H1 (cell line): Measurements from ENCODE around the gene TBCB. TPM values are rescaled to one million over a fixed set of nuclear protein-coding genes. Genes with fewer than 3 reads are reported as not detected.

Source experiments
- CTCF ChIA-PET: fragments of 300-600 bp; sonication (Branson Sonifier 250); formaldehyde crosslinking; loops from one replicate; lab custom pipeline; 2021; ENCODE audit not compliant: partially characterized antibody; lab: Charles Lee
- POLR2A ChIA-PET: fragments of 300-600 bp; sonication (Branson Sonifier 250); formaldehyde crosslinking; loops from one replicate; lab custom pipeline; 2021; ENCODE audit warnings: inconsistent platforms; ENCODE audit not compliant: partially characterized antibody; lab: Charles Lee
- DNase-seq, 2 experiments: peaks; one replicate each; pipeline versions ENCODE4 v3.0.0 to v3.0.0-alpha.2; 2010 to 2022; ENCODE audit warnings: low spot score in 2 of 2, low read depth in 1 of 2, mixed read lengths in 1 of 2
- FAIRE-seq: peaks from 2 replicates; lab custom pipeline; 2011; peaks lifted over from hg19 to GRCh38; lab: Jason Lieb, UNC
- H2AFZ ChIP-seq: 2 replicates; pipeline ENCODE4 v1.8.1; 2012; ENCODE audit warnings: low read length, inconsistent platforms
- H2AK5ac ChIP-seq: 2 replicates; pipeline ENCODE4 v1.6.1; 2013; ENCODE audit warnings: low read depth, low read length
- H2BK120ac ChIP-seq: replicated peaks from 2 replicates; pipeline ENCODE3; 2013; ENCODE audit warnings: low read depth, low read length, inconsistent platforms
- H2BK12ac ChIP-seq: 2 replicates; pipeline ENCODE4 v1.6.1; 2013; ENCODE audit warnings: low read depth, low read length
- H2BK15ac ChIP-seq: 2 replicates; pipeline ENCODE4 v1.6.1; 2013; ENCODE audit warnings: low read length
- H2BK20ac ChIP-seq: 2 replicates; pipeline ENCODE4 v1.6.1; 2013; ENCODE audit warnings: low read length
- H2BK5ac ChIP-seq: 2 replicates; pipeline ENCODE4 v1.6.1; 2013; ENCODE audit warnings: low read depth, low read length
- H3K14ac ChIP-seq: 2 replicates; pipeline ENCODE4 v1.6.1; 2013; ENCODE audit warnings: inconsistent platforms; ENCODE audit not compliant: insufficient read length
- H3K18ac ChIP-seq: 2 replicates; pipeline ENCODE4 v1.6.1; 2013; ENCODE audit warnings: low read length; ENCODE audit errors: extremely low read depth
- H3K23ac ChIP-seq: 2 replicates; pipeline ENCODE4 v1.6.1; 2013; ENCODE audit warnings: inconsistent platforms; ENCODE audit not compliant: insufficient read length
- H3K23me2 ChIP-seq: 2 replicates; pipeline ENCODE4 v1.6.1; 2013; ENCODE audit warnings: low read depth, low read length
- H3K27ac ChIP-seq: 2 replicates; pipeline ENCODE4 v1.6.1; 2011; ENCODE audit warnings: low read depth, low read length, inconsistent platforms
- H3K27me3 ChIP-seq, 4 experiments: replicated peaks in 1 of 4; 1 replicate in 1 of 4; 2 replicates in 3 of 4; pipeline versions ENCODE4 v1.6.1 to v1.8.1; 2011 to 2013; ENCODE audit warnings: low read length in 3 of 4, mild to moderate bottlenecking in 3 of 4, inconsistent platforms in 2 of 4, mixed read lengths in 2 of 4, moderate library complexity in 1 of 4; ENCODE audit not compliant: control insufficient read depth in 3 of 4, insufficient read depth in 3 of 4; ENCODE audit errors: extremely low read depth in 1 of 4
- H3K36me3 ChIP-seq, 4 experiments: 2 replicates each; pipeline versions ENCODE4 v1.6.1 to v1.8.1; 2011 to 2013; ENCODE audit warnings: mild to moderate bottlenecking in 4 of 4, low read length in 3 of 4, moderate library complexity in 2 of 4, control low read depth in 1 of 4, inconsistent platforms in 1 of 4; ENCODE audit not compliant: insufficient read depth in 4 of 4, control insufficient read depth in 2 of 4
- H3K4ac ChIP-seq: replicated peaks from 2 replicates; pipeline ENCODE3; 2013; ENCODE audit warnings: low read length, low read depth, mixed read lengths, inconsistent platforms; ENCODE audit not compliant: insufficient read length
- H3K4me1 ChIP-seq, 4 experiments: replicated peaks in 1 of 4; 1 replicate in 1 of 4; 2 replicates in 3 of 4; pipeline versions ENCODE4 v1.6.1 to v1.8.1; 2011 to 2013; ENCODE audit warnings: low read length in 3 of 4, inconsistent platforms in 2 of 4, mixed read lengths in 1 of 4; ENCODE audit not compliant: insufficient read depth in 4 of 4, control insufficient read depth in 3 of 4
- H3K4me2 ChIP-seq, 2 experiments: 2 replicates each; pipeline versions ENCODE4 v1.6.1 to v1.8.1; 2011 to 2013; ENCODE audit warnings: low read depth in 2 of 2, low read length in 2 of 2, control low read depth in 1 of 2, inconsistent platforms in 1 of 2, mild to moderate bottlenecking in 1 of 2; ENCODE audit not compliant: insufficient read depth in 1 of 2
- H3K4me3 ChIP-seq, 4 experiments: fragments of 200-600, 300-600 bp in 1 of 4; sonication (generic), shearing (Covaris generic), sonication (Bioruptor Twin) in 1 of 4; 2 replicates each; pipeline versions ENCODE4 v1.5.1 to v1.8.1; 2011 to 2016; ENCODE audit warnings: low read length in 4 of 4, low read depth in 3 of 4, control low read depth in 2 of 4, inconsistent platforms in 2 of 4, mild to moderate bottlenecking in 2 of 4, mixed read lengths in 1 of 4, moderate library complexity in 1 of 4; ENCODE audit not compliant: insufficient read depth in 2 of 4; ENCODE audit errors: extremely low read depth in 1 of 4
- H3K56ac ChIP-seq: replicated peaks from 2 replicates; pipeline ENCODE3; 2013; ENCODE audit warnings: low read depth, mild to moderate bottlenecking, mixed read lengths, low read length, inconsistent platforms; ENCODE audit not compliant: insufficient read length
- H3K79me1 ChIP-seq: 2 replicates; pipeline ENCODE4 v1.6.1; 2013; ENCODE audit warnings: low read depth, low read length, control low read depth
- H3K79me2 ChIP-seq, 2 experiments: 2 replicates each; pipeline versions ENCODE4 v1.6.1 to v1.8.1; 2012 to 2013; ENCODE audit warnings: low read length in 2 of 2, mild to moderate bottlenecking in 2 of 2, inconsistent platforms in 1 of 2; ENCODE audit not compliant: insufficient read depth in 2 of 2, control insufficient read depth in 1 of 2
- H3K9ac ChIP-seq, 4 experiments: replicated peaks in 1 of 4; 1 replicate in 1 of 4; 2 replicates in 3 of 4; pipeline versions ENCODE4 v1.6.1 to v1.8.1; 2011 to 2013; ENCODE audit warnings: low read depth in 3 of 4, low read length in 3 of 4, control low read depth in 2 of 4, mild to moderate bottlenecking in 2 of 4, moderate library complexity in 2 of 4, inconsistent platforms in 1 of 4; ENCODE audit errors: extremely low read depth in 1 of 4
- H3K9me3 ChIP-seq, 2 experiments: 2 replicates each; pipeline versions ENCODE4 v1.6.1 to v1.8.1; 2012 to 2013; ENCODE audit warnings: mild to moderate bottlenecking in 2 of 2, moderate library complexity in 2 of 2, control low read depth in 1 of 2, inconsistent platforms in 1 of 2, low read depth in 1 of 2, low read length in 1 of 2, mixed read lengths in 1 of 2; ENCODE audit not compliant: insufficient read depth in 2 of 2
- H4K20me1 ChIP-seq, 2 experiments: replicated peaks in 1 of 2; 2 replicates each; pipeline versions ENCODE3 to v1.8.1; 2011 to 2013; ENCODE audit warnings: inconsistent platforms in 2 of 2, low read length in 2 of 2, mild to moderate bottlenecking in 1 of 2; ENCODE audit not compliant: insufficient read depth in 2 of 2, control insufficient read depth in 1 of 2
- H4K5ac ChIP-seq: 2 replicates; pipeline ENCODE4 v1.6.1; 2013; ENCODE audit warnings: low read length, low read depth, mixed read lengths, inconsistent platforms; ENCODE audit not compliant: insufficient read length
- H4K8ac ChIP-seq: 2 replicates; pipeline ENCODE4 v1.8.0; 2013; ENCODE audit warnings: mild to moderate bottlenecking, moderate library complexity, low read length, inconsistent platforms; ENCODE audit not compliant: insufficient read depth; ENCODE audit errors: extremely low read depth
- H4K91ac ChIP-seq: replicated peaks from 2 replicates; pipeline ENCODE3; 2013; ENCODE audit warnings: low read length, mixed read lengths, inconsistent platforms; ENCODE audit not compliant: insufficient read length
- EGR1 ChIP-seq: IDR thresholded peaks from 2 replicates; pipeline ENCODE4 v1.6.1; 2011; ENCODE audit warnings: low read depth, low read length, borderline replicate concordance
- GTF2F1 ChIP-seq: IDR thresholded peaks from 2 replicates; pipeline ENCODE4 v1.6.1; 2012; ENCODE audit warnings: low read depth, low read length, improper control_type of control experiment, borderline replicate concordance
- POU5F1 ChIP-seq: IDR thresholded peaks from 2 replicates; pipeline ENCODE4 v1.6.1; 2011; ENCODE audit warnings: low read depth, mild to moderate bottlenecking, low read length, moderate library complexity
- SIN3A ChIP-seq, 2 experiments: IDR thresholded peaks in 1 of 2; conservative IDR thresholded peaks in 1 of 2; 2 replicates each; pipeline ENCODE4 v1.6.1; 2011 to 2012; ENCODE audit warnings: low read length in 2 of 2, improper control_type of control experiment in 1 of 2, low read depth in 1 of 2, mild to moderate bottlenecking in 1 of 2
- SP4 ChIP-seq: IDR thresholded peaks from 2 replicates; pipeline ENCODE4 v1.6.1; 2012; ENCODE audit warnings: low read length, inconsistent platforms
- SRF ChIP-seq: IDR thresholded peaks from 2 replicates; pipeline ENCODE4 v1.6.1; 2011; ENCODE audit warnings: mild to moderate bottlenecking, low read depth, low read length, moderate library complexity
- TEAD4 ChIP-seq: IDR thresholded peaks from 2 replicates; pipeline ENCODE4 v1.6.1; 2012; ENCODE audit warnings: low read depth, low read length, inconsistent platforms, mixed read lengths
- WGBS, 2 experiments: shearing (Covaris generic) in 1 of 2; methylation state at CpG; one replicate each; pipeline versions ENCODE4 v1.1.6 to v1.1.7; 2013 to 2015; ENCODE audit warnings: low lambda C conversion rate in 2 of 2, mixed read lengths in 2 of 2, inconsistent platforms in 1 of 2, low coverage in 1 of 2, missing lambda C conversion rate in 1 of 2; ENCODE audit not compliant: insufficient replicate concordance in 2 of 2, insufficient coverage in 1 of 2, insufficient read length in 1 of 2; ENCODE audit errors: extremely low coverage in 1 of 2, missing lambda C conversion rate in 1 of 2; 5-methylcytosine and 5-hydroxymethylcytosine counted together
- polyA plus RNA-seq, 7 experiments: library from polyadenylated mRNA; depleted of rRNA in 3 of 7; stranded (reverse) in 5 of 7; unstranded in 2 of 7; fragments of >200 nt in 5 of 7; fragments of 200-250 nt in 2 of 7; gene quantifications; 1 replicate in 5 of 7; 2 replicates in 1 of 7; 4 replicates in 1 of 7; pipeline versions ENCODE4 v1.2.1 to v1.2.3, GENCODE V29; 2011 to 2013; ENCODE audit warnings: missing spikeins in 2 of 7, mixed read lengths in 2 of 7
- total RNA-seq: library from RNA; stranded (reverse); fragmentation: NEBNext Ultra II Directional; extraction: Animal tissue kit (Norgen Biotek cat#: 25700); gene quantifications from 2 replicates; pipeline ENCODE4 v1.2.1, GENCODE V29; 2021
- TF ChIP-seq, protein P1 (sequence below): IDR thresholded peaks from 2 replicates; pipeline ENCODE4 v1.6.1; 2012; ENCODE audit warnings: inconsistent platforms
- TF ChIP-seq, protein P2 (sequence below): IDR thresholded peaks from 2 replicates; pipeline ENCODE4 v1.6.1; 2012; ENCODE audit warnings: low read length, inconsistent platforms

TBCB gene
- total and polyA plus RNA-seq, 2 of the 8 experiments (the other 6 are each of a cell fraction or from before 2014, with no cell fraction given), result 153 to 286 TPM

- Histone ChIP-seq H3K23me2 (no peaks in the 10 kb centered on the region), H3K56ac (no peak overlapping the region), H2AFZ (no peak overlapping the region), H3K27me3 (no peaks in the 10 kb centered on the region), H2BK15ac (no peak overlapping the region), H3K9ac (no peak overlapping the region), H3K14ac (no peak overlapping the region), H4K5ac (no peak overlapping the region), H3K79me1 (no peaks in the 10 kb centered on the region), H2BK120ac (no peak overlapping the region), H4K8ac (no peak overlapping the region), H3K4ac (no peak overlapping the region), H4K91ac (no peak overlapping the region), H3K4me2 (no peak overlapping the region), H3K4me3 (no peak overlapping the region), H2BK20ac (no peak overlapping the region), H2BK12ac (no peak overlapping the region), H3K18ac (no peak overlapping the region), H2AK5ac (no peak overlapping the region), H3K4me1 (no peaks in the 10 kb centered on the region), H2BK5ac (no peak overlapping the region), H3K79me2 (no peaks in the 10 kb centered on the region), H3K36me3 (peaks cover 27 to 68% (median 59%) of the 10 kb centered on the region in 4 experiments), H3K9me3 (no peaks in the 10 kb centered on the region), H3K27ac (no peak overlapping the region), H3K23ac (no peak overlapping the region), H4K20me1 (peaks cover 2 to 13% of the 10 kb centered on the region in 2 experiments)
- DNase-seq (no peak), FAIRE-seq (no peak)
- CTCF ChIA-PET, result no interaction called here
- POLR2A ChIA-PET, result interaction anchor here (1.2 kb wide), 1 partner anchor 13 kb away, joined by 3 read pairs; no protein-coding TSS in a partner anchor
- 80% methylated on average over 3 of the region's 5 CpGs; no CpG with 5 or more reads in 1 of the 2 experiments for WGBS, 2 experiments
- no peak for TF ChIP-seq SP4
- TF ChIP-seq, protein P1, sequence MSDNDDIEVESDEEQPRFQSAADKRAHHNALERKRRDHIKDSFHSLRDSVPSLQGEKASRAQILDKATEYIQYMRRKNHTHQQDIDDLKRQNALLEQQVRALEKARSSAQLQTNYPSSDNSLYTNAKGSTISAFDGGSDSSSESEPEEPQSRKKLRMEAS, result no peak
- TF ChIP-seq GTF2F1, result no peak
- no peak for TF ChIP-seq SIN3A (conservative IDR thresholded peaks at IDR 0.05 in 1 of 2, IDR thresholded peaks at IDR 0.05 in 1 of 2; ENCODE audit: low read depth in 1 of 2, low read length in 2 of 2)
- TF ChIP-seq TEAD4, result no peak
- no peak for TF ChIP-seq POU5F1
- no peak for TF ChIP-seq EGR1
- TF ChIP-seq, protein P2, sequence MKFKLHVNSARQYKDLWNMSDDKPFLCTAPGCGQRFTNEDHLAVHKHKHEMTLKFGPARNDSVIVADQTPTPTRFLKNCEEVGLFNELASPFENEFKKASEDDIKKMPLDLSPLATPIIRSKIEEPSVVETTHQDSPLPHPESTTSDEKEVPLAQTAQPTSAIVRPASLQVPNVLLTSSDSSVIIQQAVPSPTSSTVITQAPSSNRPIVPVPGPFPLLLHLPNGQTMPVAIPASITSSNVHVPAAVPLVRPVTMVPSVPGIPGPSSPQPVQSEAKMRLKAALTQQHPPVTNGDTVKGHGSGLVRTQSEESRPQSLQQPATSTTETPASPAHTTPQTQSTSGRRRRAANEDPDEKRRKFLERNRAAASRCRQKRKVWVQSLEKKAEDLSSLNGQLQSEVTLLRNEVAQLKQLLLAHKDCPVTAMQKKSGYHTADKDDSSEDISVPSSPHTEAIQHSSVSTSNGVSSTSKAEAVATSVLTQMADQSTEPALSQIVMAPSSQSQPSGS, result no peak
- no peak for TF ChIP-seq SRF
These were observed 22.1 kb upstream of the TBCB start for GRCh38 chr19:36093146-36093662.
